Measurements from ENCODE around the gene SPAG16.

GRCh38 chr2:213490087-213490486 lies 205.8 kb downstream of the SPAG16 start:
- TF ChIP-seq MAX (IDR thresholded peaks at IDR 0.05) (no peak), EP300 (IDR thresholded peaks at IDR 0.05) (no peak), POLR2A (IDR thresholded peaks at IDR 0.05; ENCODE audit: low read length) (no peak), CTCF (IDR thresholded peaks at IDR 0.05) (no peak), POLR2AphosphoS2 (conservative IDR thresholded peaks at IDR 0.05; ENCODE audit: low read length) (no peak), MYC (IDR thresholded peaks at IDR 0.05; ENCODE audit: borderline replicate concordance, low read length) (no peak)

All from A549 (cell line).